ENCODE measurements around the gene LGALS16. TPM values are rescaled to one million over a fixed set of nuclear protein-coding genes. Genes with fewer than 3 reads are reported as not detected.

The LGALS16 gene
- total RNA-seq, 1 experiment from 2014 or later = not detected

DNA sequence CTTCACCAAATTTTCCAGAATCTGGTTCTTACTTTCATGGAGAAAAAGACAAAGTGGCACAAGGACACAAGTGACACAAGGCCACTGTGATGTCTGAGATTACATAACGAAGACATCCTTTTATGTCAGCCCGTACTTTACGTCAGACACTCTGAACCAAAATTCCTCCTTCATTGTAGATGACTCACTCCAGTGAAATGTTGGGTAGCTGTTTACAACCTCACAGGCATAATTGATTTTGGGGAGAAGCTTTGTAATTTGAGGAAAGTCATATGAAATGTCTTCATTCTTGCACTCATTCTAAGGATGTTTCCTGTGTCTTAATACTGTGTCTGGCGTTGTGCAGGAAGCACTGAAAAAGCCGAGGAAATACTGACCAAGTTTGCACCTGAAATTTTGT is 28.6 kb downstream of the LGALS16 start:
- Mint-ChIP-seq H3K36me3 (ENCODE audit: insufficient read depth in 1 of 3, low read depth in 3 of 3) (no peaks in the 10 kb centered on the region), H3K4me1 (no peaks in the 10 kb centered on the region; a peak in 1 of 4 replicates), H3K9me3 (peaks cover 0 to 2% of the 10 kb centered on the region in 2 experiments; a peak in 1 of 5 replicates), H3K4me3 (no peak overlapping the region), H3K27me3 (ENCODE audit: low read depth) (no peaks in the 10 kb centered on the region), H3K27ac (no peak overlapping the region)
- Histone ChIP-seq H4K91ac (ENCODE audit: insufficient read length, low read depth, low read length) (no peak overlapping the region), H2BK5ac (ENCODE audit: insufficient read length, low read length) (no peak overlapping the region), H2BK15ac (ENCODE audit: low read depth, low read length) (no peak overlapping the region), H4K5ac (ENCODE audit: insufficient read length, low read depth, low read length) (no peak overlapping the region), H3K4me2 (ENCODE audit: insufficient read depth, insufficient read length, low read length) (no peak overlapping the region), H3K23me2 (ENCODE audit: insufficient read length, low read depth, low read length, poor library complexity, severe bottlenecking) (no peaks in the 10 kb centered on the region), H3K23ac (ENCODE audit: insufficient read length, low read depth, low read length) (no peak overlapping the region), H3K79me2 (ENCODE audit: insufficient read depth, low read length) (no peaks in the 10 kb centered on the region), H3K18ac (ENCODE audit: insufficient read length, low read depth, low read length) (no peak overlapping the region), H3K27me3 (ENCODE audit: insufficient read depth, low read length) (no peaks in the 10 kb centered on the region), H3K14ac (ENCODE audit: insufficient read depth, low read length) (no peak overlapping the region), H3K27ac (ENCODE audit: insufficient read length, low read depth, low read length) (no peak overlapping the region), H2AK5ac (ENCODE audit: insufficient read length, low read length) (no peak overlapping the region), H3T11ph (ENCODE audit: low read length) (no peak overlapping the region), H4K8ac (replicated peaks; ENCODE audit: insufficient read length, low read depth, low read length) (no peak overlapping the region), H2BK20ac (ENCODE audit: low read depth, low read length, poor library complexity, severe bottlenecking) (no peak overlapping the region), H3K9me3 (ENCODE audit: control insufficient read depth, low read depth, low read length) (no peaks in the 10 kb centered on the region), H3K56ac (ENCODE audit: insufficient read length, low read depth, low read length) (no peak overlapping the region), H2BK120ac (ENCODE audit: low read depth, low read length, poor library complexity, severe bottlenecking) (no peak overlapping the region), H4K20me1 (ENCODE audit: control insufficient read depth, insufficient read depth, insufficient read length) (peaks cover 3% of the 10 kb centered on the region), H3K4me1 (ENCODE audit: insufficient read depth, low read length) (no peaks in the 10 kb centered on the region), H2AFZ (ENCODE audit: low read length) (no peak overlapping the region), H2BK12ac (ENCODE audit: insufficient read length, low read depth, low read length) (no peak overlapping the region), H3K79me1 (ENCODE audit: insufficient read depth, low read depth, low read length, poor library complexity, severe bottlenecking) (no peaks in the 10 kb centered on the region), H3K4ac (ENCODE audit: low read depth, low read length) (no peak overlapping the region), H3K9ac (ENCODE audit: extremely low read depth, insufficient read length, low read length) (no peak overlapping the region)
- no peak for DNase-seq
- TF ChIP-seq, protein P1, sequence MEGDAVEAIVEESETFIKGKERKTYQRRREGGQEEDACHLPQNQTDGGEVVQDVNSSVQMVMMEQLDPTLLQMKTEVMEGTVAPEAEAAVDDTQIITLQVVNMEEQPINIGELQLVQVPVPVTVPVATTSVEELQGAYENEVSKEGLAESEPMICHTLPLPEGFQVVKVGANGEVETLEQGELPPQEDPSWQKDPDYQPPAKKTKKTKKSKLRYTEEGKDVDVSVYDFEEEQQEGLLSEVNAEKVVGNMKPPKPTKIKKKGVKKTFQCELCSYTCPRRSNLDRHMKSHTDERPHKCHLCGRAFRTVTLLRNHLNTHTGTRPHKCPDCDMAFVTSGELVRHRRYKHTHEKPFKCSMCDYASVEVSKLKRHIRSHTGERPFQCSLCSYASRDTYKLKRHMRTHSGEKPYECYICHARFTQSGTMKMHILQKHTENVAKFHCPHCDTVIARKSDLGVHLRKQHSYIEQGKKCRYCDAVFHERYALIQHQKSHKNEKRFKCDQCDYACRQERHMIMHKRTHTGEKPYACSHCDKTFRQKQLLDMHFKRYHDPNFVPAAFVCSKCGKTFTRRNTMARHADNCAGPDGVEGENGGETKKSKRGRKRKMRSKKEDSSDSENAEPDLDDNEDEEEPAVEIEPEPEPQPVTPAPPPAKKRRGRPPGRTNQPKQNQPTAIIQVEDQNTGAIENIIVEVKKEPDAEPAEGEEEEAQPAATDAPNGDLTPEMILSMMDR (conservative IDR thresholded peaks at IDR 0.05) = no peak
- WGBS (ENCODE audit: extremely low coverage, insufficient read length, low lambda C conversion rate) = no CpG with 5 or more reads among the region's 5 CpGs

All from H9 (cell line).